Fibroblast of the aortic adventitia (primary cell): ENCODE results near the gene PLSCR5. TPM values are rescaled to one million over a fixed set of nuclear protein-coding genes. Genes with fewer than 3 reads are reported as not detected.

ENCODE experiments used
- DNase-seq: peaks from one replicate; pipeline ENCODE4 v3.0.0-alpha.2; 2010; ENCODE audit warnings: low read depth
- H3K4me3 ChIP-seq: 2 replicates; pipeline ENCODE4 v1.5.1; 2011; ENCODE audit warnings: low read depth, mild to moderate bottlenecking, control low read depth, low read length, moderate library complexity
- CTCF ChIP-seq: IDR thresholded peaks from 2 replicates; pipeline ENCODE4 v1.5.1; 2011; ENCODE audit warnings: mild to moderate bottlenecking, low read length, control low read depth, inconsistent platforms; ENCODE audit not compliant: insufficient read depth
- total RNA-seq: library from RNA; depleted of rRNA; stranded (reverse); fragments of >200 nt; gene quantifications from 2 replicates; pipeline ENCODE4 v1.2.3, GENCODE V29; 2012; ENCODE audit warnings: low replicate concordance

Gene PLSCR5
- not detected in 2 replicates for total RNA-seq

GRCh38 chr3:146605106-146605505 lies at the start of gene PLSCR5:
TSS of gene PLSCR5 (minus strand) at chr3:146605346. CDS start at chr3:146605212, 134 bp downstream.
- TF ChIP-seq CTCF: no peak
- DNase-seq: no peak

GRCh38 chr3:146653978-146654377 lies 48.8 kb upstream of the PLSCR5 start:
- no peak overlapping the region for H3K4me3 ChIP-seq
- DNase-seq: no peak
- no peak for TF ChIP-seq CTCF

More at GRCh38 chr3:146605106-146605505, at the start of gene PLSCR5:
- no peak within 1 kb of the TSS for H3K4me3 ChIP-seq

DNA sequence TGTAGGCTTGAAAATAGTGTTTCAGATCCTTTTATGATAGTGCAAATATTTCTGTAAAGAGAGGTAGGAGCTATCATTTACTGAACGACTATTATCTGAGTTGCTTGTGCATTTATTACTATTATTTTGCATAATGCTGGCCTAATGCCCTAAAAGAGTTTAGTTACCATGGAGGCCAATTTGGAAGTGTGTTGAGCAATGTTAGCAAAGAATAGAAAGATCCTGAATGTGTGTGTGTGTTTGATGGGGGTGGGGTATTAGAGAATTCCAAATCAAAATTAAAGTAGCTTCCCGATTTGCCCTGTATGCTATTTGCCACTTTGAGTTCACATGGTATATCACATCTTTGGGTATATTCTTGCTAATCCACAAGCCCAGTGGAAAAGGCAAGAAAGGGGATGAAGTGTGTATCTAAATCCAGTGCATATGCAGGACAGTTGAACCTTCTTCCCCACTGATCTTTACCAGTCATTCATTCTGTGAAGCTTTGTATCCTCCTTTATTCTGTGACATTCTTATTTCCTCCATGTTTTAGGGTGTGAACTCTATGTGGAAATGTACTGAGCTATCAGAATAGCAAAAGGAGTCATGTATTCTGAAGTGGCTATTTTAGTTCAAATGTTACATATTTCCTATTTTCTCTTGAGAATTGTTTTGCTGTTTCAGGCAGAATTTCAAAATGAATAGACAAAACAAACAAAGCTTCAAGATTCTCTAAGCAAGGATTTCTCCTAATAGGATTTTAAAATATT lies 45.7 kb upstream of the PLSCR5 start:
- no peak for TF ChIP-seq CTCF

GRCh38 chr3:146646261-146646660 lies 41.1 kb upstream of the PLSCR5 start:
- DNase-seq: no peak
- H3K4me3 ChIP-seq: no peak overlapping the region
- TF ChIP-seq CTCF: no peak

More for the DNA sequence above, 45.7 kb upstream of the PLSCR5 start:
- DNase-seq: peak; percentile 11
- no peak overlapping the region for H3K4me3 ChIP-seq

DNA sequence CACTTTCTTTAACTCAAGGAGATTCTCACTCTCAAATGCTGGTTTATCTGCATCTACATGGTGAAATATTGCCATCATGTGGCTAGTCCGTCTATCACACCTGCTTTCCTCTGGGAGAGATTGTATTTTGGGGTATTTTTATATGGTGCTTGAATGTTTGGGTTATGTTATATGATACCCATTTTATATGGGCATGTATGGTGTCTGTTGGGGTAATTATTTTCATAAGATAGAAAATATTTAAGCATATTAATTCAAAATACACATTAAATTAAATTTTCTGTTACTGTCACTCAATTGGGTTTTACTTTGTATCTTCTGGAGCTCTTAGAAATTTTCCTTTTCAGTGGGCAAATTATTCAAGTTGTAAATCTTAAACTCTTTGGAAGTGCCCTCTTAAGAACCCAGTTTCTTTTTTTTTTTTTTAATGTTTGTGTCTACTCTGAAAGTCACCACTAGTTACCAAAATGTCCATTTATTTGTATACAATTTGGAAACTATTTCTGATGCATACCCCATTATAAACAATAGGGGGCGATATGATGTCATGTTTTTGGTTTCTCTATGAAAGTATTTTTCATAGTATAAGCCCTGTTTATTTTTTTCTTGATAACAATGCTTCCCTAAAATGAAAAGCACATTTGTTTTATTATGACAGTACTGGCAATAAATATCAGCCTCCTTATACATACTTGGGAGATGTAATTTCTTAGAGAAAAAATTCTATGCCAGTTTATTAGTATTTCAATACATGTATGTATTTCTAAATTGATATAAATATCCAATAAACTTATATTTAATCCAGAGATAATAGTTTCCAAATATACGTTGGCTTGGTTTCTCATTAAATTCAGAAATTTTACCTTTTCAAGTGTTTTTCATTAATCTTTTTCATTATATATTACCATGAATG lies 36.1 kb upstream of the PLSCR5 start:
- H3K4me3 ChIP-seq: no peak overlapping the region
- peak; percentile 69 for DNase-seq
- peak; percentile 62 for TF ChIP-seq CTCF

DNA sequence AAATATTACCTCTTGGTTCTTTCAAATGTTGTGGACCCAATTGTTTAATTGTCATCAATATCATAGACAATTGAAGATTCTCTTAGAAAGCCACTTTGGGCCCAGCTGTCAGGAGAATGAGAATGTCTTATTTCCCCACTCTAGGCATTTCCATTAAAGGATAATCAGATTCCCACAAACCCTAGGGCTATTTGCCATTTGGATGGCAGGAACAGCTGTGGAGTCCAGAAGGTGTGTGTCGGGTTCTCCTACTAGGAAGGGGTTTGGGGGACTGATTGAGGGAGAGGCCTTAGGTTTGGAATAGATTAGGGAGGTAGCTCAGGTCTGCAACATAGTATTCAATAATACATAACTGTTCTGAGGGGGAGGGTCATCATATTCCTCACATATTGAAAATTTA lies 35.2 kb upstream of the PLSCR5 start:
- H3K4me3 ChIP-seq: no peak overlapping the region
- TF ChIP-seq CTCF: no peak
- DNase-seq: no peak
